TTC549 (cell line): ENCODE measurements around the gene TINCR.
"Not testable (repeated sequence)": the region's sequence is repeated elsewhere in the genome, so short reads cannot be mapped to it uniquely, and the experiment has no call there.

Experiments used
- FAIRE-seq: peaks from 2 replicates; lab custom pipeline; 2012; peaks lifted over from hg19 to GRCh38; lab: Jason Lieb, UNC

Gene TINCR

GRCh38 chr19:5558101-5558621, 9.6 kb downstream of the TINCR start:
- no peak for FAIRE-seq

GRCh38 chr19:5557691-5558090, 10.1 kb downstream of the TINCR start:
- no peak for FAIRE-seq

GRCh38 chr19:5554828-5555227, 12.9 kb downstream of the TINCR start:
- no peak for FAIRE-seq

GRCh38 chr19:5553892-5554291, 13.9 kb downstream of the TINCR start:
- no peak for FAIRE-seq

GRCh38 chr19:5547881-5548280, 19.9 kb downstream of the TINCR start:
- FAIRE-seq: no peak

- no peak for FAIRE-seq
Measured at GRCh38 chr19:5545984-5546383, 21.8 kb downstream of the TINCR start.

GRCh38 chr19:5545051-5545450, 22.7 kb downstream of the TINCR start:
- FAIRE-seq: no peak

GRCh38 chr19:5542665-5543064, 25.1 kb downstream of the TINCR start:
- no peak for FAIRE-seq

- FAIRE-seq: no peak
Measured at GRCh38 chr19:5541456-5541855, 26.3 kb downstream of the TINCR start.

- FAIRE-seq: no peak
Measured at GRCh38 chr19:5540208-5540607, 27.5 kb downstream of the TINCR start.

GRCh38 chr19:5537870-5538269, 29.9 kb downstream of the TINCR start:
- FAIRE-seq: no peak

GRCh38 chr19:5536982-5537579, 30.7 kb downstream of the TINCR start:
- not testable (repeated sequence) for FAIRE-seq

- no peak for FAIRE-seq
Measured at GRCh38 chr19:5536337-5536894, 31.3 kb downstream of the TINCR start.

- FAIRE-seq: peak; percentile 36
Measured at GRCh38 chr19:5534787-5535586, 32.8 kb downstream of the TINCR start.

GRCh38 chr19:5533257-5533656, 34.5 kb downstream of the TINCR start:
- no peak for FAIRE-seq

- FAIRE-seq: no peak
Measured at GRCh38 chr19:5530701-5531100, 37.1 kb downstream of the TINCR start.

- no peak for FAIRE-seq
Measured at GRCh38 chr19:5526691-5527090, 41.1 kb downstream of the TINCR start.

- FAIRE-seq: no peak
Measured at GRCh38 chr19:5524081-5524480, 43.7 kb downstream of the TINCR start.

- no peak for FAIRE-seq
Measured at GRCh38 chr19:5522106-5522505, 45.6 kb downstream of the TINCR start.

GRCh38 chr19:5520501-5520900, 47.3 kb downstream of the TINCR start:
- no peak for FAIRE-seq

GRCh38 chr19:5519076-5519475, 48.7 kb downstream of the TINCR start:
- FAIRE-seq: no peak

- FAIRE-seq: no peak
Measured at GRCh38 chr19:5515737-5516136, 52.0 kb downstream of the TINCR start.

- no peak for FAIRE-seq
Measured at GRCh38 chr19:5514001-5514400, 53.8 kb downstream of the TINCR start.
